PC-9 (cell line): ENCODE measurements around the gene SEC24D. TPM values are rescaled to one million over a fixed set of nuclear protein-coding genes. Genes with fewer than 3 reads are reported as not detected.

ENCODE experiments used
- BruUV-seq: library from RNA; stranded (reverse); fragments of 400-500 nt; replicated peaks from 2 replicates; lab custom pipeline; 2021; lab: Mats Ljungman, UMichigan
- CTCF ChIA-PET: fragments of 300-600 bp; sonication (Branson Sonifier 250); formaldehyde crosslinking; loops from one replicate; lab custom pipeline; 2022; ENCODE audit warnings: antibody characterized with exemption; lab: Charles Lee
- POLR2A ChIA-PET: fragments of 300-600 bp; sonication (Branson Sonifier 250); formaldehyde crosslinking; loops from one replicate; lab custom pipeline; 2022; ENCODE audit warnings: antibody characterized with exemption; ENCODE audit not compliant: unreplicated experiment; lab: Charles Lee
- DNase-seq, 2 experiments: peaks; one replicate each; pipeline versions ENCODE4 v3.0.0 to v3.0.0-alpha.2; 2015 to 2022; ENCODE audit warnings: mixed read lengths in 1 of 2
- H2AFZ ChIP-seq: fragments of 200-600 bp; sonication (generic); 2 replicates; pipeline ENCODE4 v1.8.1; 2017; ENCODE audit warnings: antibody characterized with exemption
- H3F3A ChIP-seq: fragments of 200-600 bp; sonication (generic); 2 replicates; pipeline ENCODE4 v1.8.1; 2017; ENCODE audit warnings: antibody characterized with exemption, mild to moderate bottlenecking, low read depth; ENCODE audit not compliant: insufficient read depth
- H3K27ac ChIP-seq: fragments of 200-600 bp; sonication (generic); 2 replicates; pipeline ENCODE4 v1.6.1; 2016; ENCODE audit warnings: mixed run types
- H3K27me3 ChIP-seq: fragments of 200-600 bp; sonication (generic); 2 replicates; pipeline ENCODE4 v1.6.1; 2016; ENCODE audit warnings: low read depth, mixed run types; ENCODE audit not compliant: insufficient read depth
- H3K36me3 ChIP-seq: fragments of 200-600 bp; sonication (generic); 2 replicates; pipeline ENCODE4 v1.6.1; 2016; ENCODE audit warnings: low read depth, mixed run types
- H3K4me1 ChIP-seq: fragments of 200-600 bp; sonication (generic); replicated peaks from 2 replicates; pipeline ENCODE4 v1.6.1; 2016; ENCODE audit warnings: mixed run types; ENCODE audit not compliant: insufficient read depth
- H3K4me2 ChIP-seq: fragments of 200-600 bp; sonication (generic); 2 replicates; pipeline ENCODE4 v1.6.1; 2017; ENCODE audit warnings: mixed run types
- H3K4me3 ChIP-seq: fragments of 200-600 bp; sonication (generic); 2 replicates; pipeline ENCODE4 v1.6.1; 2016; ENCODE audit warnings: mixed run types
- H3K79me2 ChIP-seq: fragments of 200-600 bp; sonication (generic); 2 replicates; pipeline ENCODE4 v1.6.1; 2017; ENCODE audit warnings: low read depth, mixed run types
- H3K9me2 ChIP-seq: fragments of 200-600 bp; sonication (generic); 2 replicates; pipeline ENCODE4 v1.8.1; 2017; ENCODE audit warnings: mild to moderate bottlenecking; ENCODE audit not compliant: insufficient read depth
- H3K9me3 ChIP-seq: fragments of 200-600 bp; sonication (generic); 2 replicates; pipeline ENCODE4 v1.8.1; 2016; ENCODE audit warnings: low read depth; ENCODE audit not compliant: insufficient read depth
- H4K20me1 ChIP-seq: fragments of 200-600 bp; sonication (generic); 2 replicates; pipeline ENCODE4 v1.8.1; 2017; ENCODE audit not compliant: insufficient read depth
- CTCF ChIP-seq: fragments of 200-600 bp; sonication (generic); conservative IDR thresholded peaks from 2 replicates; pipeline ENCODE4 v1.6.1; 2017; ENCODE audit warnings: mixed run types, antibody characterized with exemption, mild to moderate bottlenecking, moderate library complexity
- EZH2 ChIP-seq: fragments of 200-600 bp; sonication (generic); IDR thresholded peaks from 2 replicates; pipeline ENCODE4 v1.8.0; 2017; ENCODE audit warnings: antibody characterized with exemption, low read depth
- intact Hi-C: fragments of 100-400 bp; cut with micrococcal nuclease; formaldehyde crosslinking; loops from one replicate; pipeline ENCODE4 v1.10.0; 2022; ENCODE audit not compliant: unreplicated experiment
- total RNA-seq: library from RNA; stranded (reverse); gene quantifications from 2 replicates; pipeline ENCODE4 v1.2.3, GENCODE V29; 2021

Gene SEC24D
- total RNA-seq, 1 experiment from 2014 or later = 17.3 TPM

- Histone ChIP-seq H3K79me2 (no peaks in the 10 kb centered on the region), H3K9me3 (no peaks in the 10 kb centered on the region), H3K4me3 (no peak overlapping the region), H3K9me2 (no peaks in the 10 kb centered on the region), H3K4me2 (no peak overlapping the region), H3K27ac (no peak overlapping the region), H3F3A (no peaks in the 10 kb centered on the region), H3K27me3 (no peaks in the 10 kb centered on the region), H2AFZ (no peak overlapping the region), H4K20me1 (no peaks in the 10 kb centered on the region), H3K36me3 (no peaks in the 10 kb centered on the region), H3K4me1 (0 out of 2 replicates have a peak, but pooled peaks cover 4% of the 10 kb centered on the region)
- intact Hi-C loops = no loop called here
- no TSS peak for BruUV-seq
- ChIA-PET CTCF (no interaction called here), POLR2A (no interaction called here)
- TF ChIP-seq EZH2 (no peak), CTCF (no peak)
- no peak for DNase-seq
Measured at GRCh38 chr4:118762155-118762554, 73.8 kb downstream of the SEC24D start.

GRCh38 chr4:118761397-118762016 is 74.4 kb downstream of the SEC24D start:
- H2AFZ ChIP-seq = no peak overlapping the region
- no peaks in the 10 kb centered on the region for H3K9me2 ChIP-seq
- no peak for TF ChIP-seq CTCF
- TF ChIP-seq EZH2 = no peak
- H3F3A ChIP-seq = no peaks in the 10 kb centered on the region
- BruUV-seq = no TSS peak
- no peaks in the 10 kb centered on the region for H3K79me2 ChIP-seq
- POLR2A ChIA-PET = no interaction called here
- H3K9me3 ChIP-seq = no peaks in the 10 kb centered on the region
- H3K27me3 ChIP-seq = no peaks in the 10 kb centered on the region
- CTCF ChIA-PET = no interaction called here
- H3K36me3 ChIP-seq = no peaks in the 10 kb centered on the region
- intact Hi-C loops = no loop called here
- no peak overlapping the region for H3K27ac ChIP-seq
- no peak overlapping the region for H3K4me2 ChIP-seq
- no peaks in the 10 kb centered on the region for H4K20me1 ChIP-seq
- no peak for DNase-seq
- H3K4me3 ChIP-seq = no peak overlapping the region
- 0 out of 2 replicates have a peak, but pooled peaks cover 4% of the 10 kb centered on the region for H3K4me1 ChIP-seq

- POLR2A ChIA-PET = no interaction called here
Measured at GRCh38 chr4:118760493-118760892, 75.4 kb downstream of the SEC24D start.

More at GRCh38 chr4:118760493-118760892, 75.4 kb downstream of the SEC24D start:
- H3K36me3 ChIP-seq = no peaks in the 10 kb centered on the region
- no TSS peak for BruUV-seq
- no peaks in the 10 kb centered on the region for H3K27me3 ChIP-seq
- no peaks in the 10 kb centered on the region for H3K9me2 ChIP-seq
- no peak overlapping the region for H3K4me2 ChIP-seq
- H3K4me3 ChIP-seq = no peak overlapping the region
- H3K9me3 ChIP-seq = no peaks in the 10 kb centered on the region
- intact Hi-C loops = no loop called here
- CTCF ChIA-PET = no interaction called here
- no peaks in the 10 kb centered on the region for H3F3A ChIP-seq
- DNase-seq = no peak
- no peaks in the 10 kb centered on the region for H3K79me2 ChIP-seq
- H3K27ac ChIP-seq = no peak overlapping the region
- TF ChIP-seq CTCF = no peak
- TF ChIP-seq EZH2 = no peak
- H2AFZ ChIP-seq = no peak overlapping the region
- H3K4me1 ChIP-seq = 0 out of 2 replicates have a peak, but pooled peaks cover under 1% of the 10 kb centered on the region
- H4K20me1 ChIP-seq = no peaks in the 10 kb centered on the region
